Trophoblast cell (in vitro differentiated cells and primary cell): Measurements from ENCODE around the gene CLINT1.

Experiments
- DNase-seq, 2 donors: peaks; one replicate each; pipeline ENCODE4 v3.0.0-alpha.2; 2016
- H2AFZ ChIP-seq: 2 replicates; pipeline ENCODE4 v1.6.1; 2013; ENCODE audit warnings: low read length, moderate library complexity, mild to moderate bottlenecking; ENCODE audit not compliant: insufficient read depth, poor library complexity
- H2AK5ac ChIP-seq: 2 replicates; pipeline ENCODE4 v1.6.1; 2013; ENCODE audit warnings: mild to moderate bottlenecking, low read length
- H2BK120ac ChIP-seq: 2 replicates; pipeline ENCODE4 v1.6.1; 2013; ENCODE audit warnings: low read length, mild to moderate bottlenecking, moderate library complexity; ENCODE audit not compliant: insufficient read depth, poor library complexity
- H2BK12ac ChIP-seq: 2 replicates; pipeline ENCODE4 v1.6.1; 2013; ENCODE audit warnings: mild to moderate bottlenecking, low read length, moderate library complexity
- H2BK5ac ChIP-seq: 2 replicates; pipeline ENCODE4 v1.6.1; 2013; ENCODE audit warnings: low read length, low read depth, moderate library complexity, mild to moderate bottlenecking; ENCODE audit not compliant: poor library complexity
- H3K14ac ChIP-seq: 2 replicates; pipeline ENCODE4 v1.6.1; 2013; ENCODE audit warnings: mild to moderate bottlenecking, low read length
- H3K18ac ChIP-seq: 2 replicates; pipeline ENCODE4 v1.6.1; 2013; ENCODE audit warnings: mild to moderate bottlenecking, low read length
- H3K23ac ChIP-seq: 2 replicates; pipeline ENCODE4 v1.6.1; 2013; ENCODE audit warnings: low read length
- H3K27ac ChIP-seq: 2 replicates; pipeline ENCODE4 v1.5.1; 2013; ENCODE audit warnings: low read depth, mild to moderate bottlenecking, inconsistent platforms, low read length, moderate library complexity
- H3K27me3 ChIP-seq: 2 replicates; pipeline ENCODE4 v1.6.1; 2013; ENCODE audit warnings: inconsistent platforms, mild to moderate bottlenecking, low read length, moderate library complexity; ENCODE audit not compliant: insufficient read depth
- H3K36me3 ChIP-seq, 2 experiments: 1 replicate in 1 of 2; 2 replicates in 1 of 2; pipeline ENCODE4 v1.6.1; 2013; ENCODE audit warnings: low read length in 2 of 2, mild to moderate bottlenecking in 2 of 2, moderate library complexity in 1 of 2; ENCODE audit not compliant: insufficient read depth in 2 of 2, control insufficient read depth in 1 of 2
- H3K4ac ChIP-seq: 2 replicates; pipeline ENCODE4 v1.6.1; 2013; ENCODE audit warnings: low read depth, mild to moderate bottlenecking, low read length, moderate library complexity
- H3K4me1 ChIP-seq, 2 experiments: 1 replicate in 1 of 2; 2 replicates in 1 of 2; pipeline ENCODE4 v1.6.1; 2013; ENCODE audit warnings: low read length in 2 of 2, mild to moderate bottlenecking in 2 of 2, moderate library complexity in 1 of 2; ENCODE audit not compliant: insufficient read depth in 2 of 2, control insufficient read depth in 1 of 2
- H3K4me2 ChIP-seq: 2 replicates; pipeline ENCODE4 v1.6.1; 2013; ENCODE audit warnings: inconsistent platforms, mild to moderate bottlenecking, low read length, moderate library complexity
- H3K4me3 ChIP-seq: 2 replicates; pipeline ENCODE4 v1.5.1; 2013; ENCODE audit warnings: mild to moderate bottlenecking, low read depth, low read length, inconsistent platforms
- H3K79me1 ChIP-seq: one replicate; pipeline ENCODE4 v1.6.1; 2013; ENCODE audit warnings: low read length
- H3K79me2 ChIP-seq: 2 replicates; pipeline ENCODE4 v1.6.1; 2013; ENCODE audit warnings: low read length, mild to moderate bottlenecking; ENCODE audit not compliant: control insufficient read depth, insufficient read depth, poor library complexity
- H3K9ac ChIP-seq: 2 replicates; pipeline ENCODE4 v1.6.1; 2013; ENCODE audit warnings: mild to moderate bottlenecking, low read length
- H3K9me3 ChIP-seq: 2 replicates; pipeline ENCODE4 v1.6.1; 2013; ENCODE audit warnings: low read depth, mild to moderate bottlenecking, control low read depth, inconsistent platforms, low read length; ENCODE audit not compliant: insufficient read depth
- H4K12ac ChIP-seq: 2 replicates; pipeline ENCODE4 v1.6.1; 2013; ENCODE audit warnings: low read depth, mild to moderate bottlenecking, low read length, moderate library complexity
- H4K8ac ChIP-seq: 2 replicates; pipeline ENCODE4 v1.6.1; 2013; ENCODE audit warnings: low read depth, mild to moderate bottlenecking, low read length, moderate library complexity
- H4K91ac ChIP-seq: one replicate; pipeline ENCODE4 v1.6.1; 2013; ENCODE audit warnings: low read depth, mild to moderate bottlenecking, low read length, moderate library complexity
- WGBS: extraction: QIAGEN DNeasy Blood & Tissue Kit; methylation state at CpG from one replicate; pipeline ENCODE4 v1.1.7; 2013; ENCODE audit warnings: missing lambda C conversion rate; ENCODE audit not compliant: insufficient read length, insufficient coverage; ENCODE audit errors: extremely low coverage; 5-methylcytosine and 5-hydroxymethylcytosine counted together

CLINT1 gene

GRCh38 chr5:157744051-157745011 is 114.6 kb downstream of the CLINT1 start:
- Histone ChIP-seq H3K4me2 (peak overlapping the region; percentile 84), H3K36me3 (no peaks in the 10 kb centered on the region), H4K12ac (peak overlapping the region; percentile 60), H3K14ac (peak overlapping the region; percentile 69), H3K27ac (no peak overlapping the region), H3K79me1 (peaks cover 7% of the 10 kb centered on the region), H2AFZ (peak overlapping the region; percentile 91), H3K9ac (peak overlapping the region; percentile 63), H3K27me3 (no peaks in the 10 kb centered on the region), H2BK5ac (peak overlapping the region; percentile 3), H2AK5ac (no peak overlapping the region), H3K23ac (peak overlapping the region; percentile 18), H3K4ac (no peak overlapping the region), H3K9me3 (no peaks in the 10 kb centered on the region), H2BK12ac (no peak overlapping the region), H3K4me3 (peak overlapping the region; percentile 93), H2BK120ac (peak overlapping the region; percentile 61), H4K8ac (peak overlapping the region; percentile 69), H3K4me1 (peaks cover 0 to 7% of the 10 kb centered on the region in 2 experiments), H3K18ac (peak overlapping the region; percentile 82), H4K91ac (peak overlapping the region; percentile 67), H3K79me2 (peaks cover 6% of the 10 kb centered on the region)
- peak in 1 of 2 donors; percentile 16 for DNase-seq
- WGBS = 100% methylated on average over 1 of the region's 56 CpGs

- no peak within 1 kb of the TSS for H2AK5ac ChIP-seq
- no CpG with 5 or more reads among the region's 79 CpGs for WGBS
- H3K23ac ChIP-seq = peak within 1 kb of the TSS; percentile 18
- peak within 1 kb of the TSS; percentile 93 for H3K4me3 ChIP-seq
- peaks cover 6% of the 10 kb centered on the region for H3K79me2 ChIP-seq
- H2BK12ac ChIP-seq = no peak within 1 kb of the TSS
- DNase-seq = peak; percentile 85 to 93
- peak within 1 kb of the TSS; percentile 69 for H4K8ac ChIP-seq
- no peaks in the 10 kb centered on the region for H3K9me3 ChIP-seq
- peaks cover 0 to 7% of the 10 kb centered on the region in 2 experiments for H3K4me1 ChIP-seq
- peak within 1 kb of the TSS; percentile 91 for H2AFZ ChIP-seq
- peak within 1 kb of the TSS; percentile 63 for H3K9ac ChIP-seq
- H4K12ac ChIP-seq = peak within 1 kb of the TSS; percentile 60
- H3K4me2 ChIP-seq = peak within 1 kb of the TSS; percentile 84
- no peak within 1 kb of the TSS for H3K4ac ChIP-seq
- peak within 1 kb of the TSS; percentile 61 for H2BK120ac ChIP-seq
- H3K14ac ChIP-seq = peak within 1 kb of the TSS; percentile 71
- H3K79me1 ChIP-seq = peaks cover 7% of the 10 kb centered on the region
- H3K36me3 ChIP-seq = peaks cover 0 to 3% of the 10 kb centered on the region in 2 experiments
- peak within 1 kb of the TSS; percentile 67 for H4K91ac ChIP-seq
- H3K18ac ChIP-seq = peak within 1 kb of the TSS; percentile 82
- H2BK5ac ChIP-seq = peak within 1 kb of the TSS; percentile 46
- H3K27ac ChIP-seq = no peak within 1 kb of the TSS
- no peaks in the 10 kb centered on the region for H3K27me3 ChIP-seq
Measured at GRCh38 chr5:157743163-157744050, 115.5 kb downstream of the CLINT1 start, which contains the start of gene LSM11. Gene LSM11 (plus strand): TSS chr5:157743712. CDS start chr5:157743751, 39 bp downstream.

- H2AFZ ChIP-seq = no peak overlapping the region
Measured at GRCh38 chr5:157741131-157741530, 117.8 kb downstream of the CLINT1 start.

GRCh38 chr5:157740229-157740610 is 118.7 kb downstream of the CLINT1 start:
- Histone ChIP-seq H2AFZ (no peak overlapping the region), H2BK5ac (no peak overlapping the region), H3K18ac (no peak overlapping the region), H3K79me1 (peaks cover 7% of the 10 kb centered on the region), H3K4me3 (no peak overlapping the region), H4K8ac (no peak overlapping the region), H2BK120ac (no peak overlapping the region), H4K12ac (no peak overlapping the region), H3K4ac (no peak overlapping the region), H3K9me3 (no peaks in the 10 kb centered on the region), H4K91ac (no peak overlapping the region), H3K36me3 (peaks cover 4 to 8% of the 10 kb centered on the region in 2 experiments), H3K23ac (no peak overlapping the region), H3K9ac (no peak overlapping the region), H3K27ac (no peak overlapping the region), H2AK5ac (no peak overlapping the region), H3K14ac (no peak overlapping the region), H3K27me3 (no peaks in the 10 kb centered on the region), H3K4me1 (peaks cover 0 to 7% of the 10 kb centered on the region in 2 experiments), H3K4me2 (no peak overlapping the region), H2BK12ac (no peak overlapping the region), H3K79me2 (peaks cover 6% of the 10 kb centered on the region)
- peak; percentile 19 to 48 for DNase-seq
- WGBS = no CpG with 5 or more reads among the region's 3 CpGs

More at GRCh38 chr5:157741131-157741530, 117.8 kb downstream of the CLINT1 start:
- no peak overlapping the region for H3K23ac ChIP-seq
- H3K9ac ChIP-seq = no peak overlapping the region
- H3K4me2 ChIP-seq = no peak overlapping the region
- DNase-seq = no peak
- no peak overlapping the region for H3K27ac ChIP-seq
- peaks cover 3 to 8% of the 10 kb centered on the region in 2 experiments for H3K36me3 ChIP-seq
- peaks cover 6% of the 10 kb centered on the region for H3K79me2 ChIP-seq
- H3K18ac ChIP-seq = no peak overlapping the region
- no peak overlapping the region for H2BK12ac ChIP-seq
- H3K14ac ChIP-seq = no peak overlapping the region
- no peaks in the 10 kb centered on the region for H3K9me3 ChIP-seq
- no peak overlapping the region for H3K4me3 ChIP-seq
- H2AK5ac ChIP-seq = no peak overlapping the region
- no CpG with 5 or more reads among the region's 4 CpGs for WGBS
- peaks cover 7% of the 10 kb centered on the region for H3K79me1 ChIP-seq
- no peak overlapping the region for H4K91ac ChIP-seq
- H2BK120ac ChIP-seq = no peak overlapping the region
- no peak overlapping the region for H2BK5ac ChIP-seq
- no peak overlapping the region for H4K12ac ChIP-seq
- H4K8ac ChIP-seq = no peak overlapping the region
- H3K27me3 ChIP-seq = no peaks in the 10 kb centered on the region
- peaks cover 0 to 7% of the 10 kb centered on the region in 2 experiments for H3K4me1 ChIP-seq
- H3K4ac ChIP-seq = no peak overlapping the region
